ENCODE measurements around the gene GJB5.
A peak's percentile ranks its signal among the peaks of the same experiment; 100 is the strongest.
"Not testable (repeated sequence)": the region's sequence is repeated elsewhere in the genome, so short reads cannot be mapped to it uniquely, and the experiment has no call there.

The GJB5 gene

GRCh38 chr1:34754964-34755637, at the start of gene GJB5:
Gene GJB5, plus strand, starts transcription at chr1:34755047. Its CDS starts 2,284 bp downstream, at chr1:34757331.
- no peak for DNase-seq

DNA sequence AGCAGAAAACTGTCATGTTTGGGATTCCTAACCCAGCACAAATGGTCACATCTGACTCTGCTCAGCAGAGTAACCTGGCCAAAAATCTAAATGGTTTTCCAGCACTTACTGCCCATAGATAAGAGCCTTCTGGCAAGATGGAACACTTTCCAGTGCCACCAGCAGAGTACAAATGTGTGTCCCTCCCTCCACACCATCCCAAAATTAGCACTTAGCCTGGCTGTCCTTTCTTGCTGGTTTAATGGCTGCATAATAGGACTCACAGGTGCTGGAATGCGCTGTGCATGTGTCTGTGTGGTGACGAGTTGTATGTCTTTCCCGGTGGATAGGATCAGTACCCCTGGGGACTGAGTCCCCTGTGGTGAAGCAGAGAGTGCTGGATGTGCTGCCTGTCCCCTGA, 49.8 kb upstream of the GJB5 start:
- no peak for DNase-seq

- no peak for DNase-seq
Observed at GRCh38 chr1:34708106-34708505, 46.7 kb upstream of the GJB5 start.

DNA sequence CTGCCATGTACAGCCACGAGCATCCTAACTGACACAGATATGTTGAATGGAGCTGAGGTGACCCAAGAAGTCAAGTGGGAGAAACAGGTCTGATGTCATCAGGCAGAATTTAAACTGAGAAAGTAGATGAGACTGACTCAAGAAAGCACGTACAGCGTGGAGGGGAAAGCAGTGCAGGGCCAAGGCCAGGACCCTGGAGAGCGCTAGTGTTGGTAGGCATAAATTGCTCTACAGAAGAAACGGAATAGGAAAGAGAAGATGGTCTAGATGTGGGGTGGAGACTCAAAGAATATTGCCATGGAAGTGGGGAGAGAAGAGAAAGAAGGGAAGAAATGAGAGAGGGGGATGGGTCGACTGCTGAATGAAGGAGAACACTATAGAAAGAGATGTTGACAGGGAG, 45.3 kb upstream of the GJB5 start:
- no peak for DNase-seq

DNA sequence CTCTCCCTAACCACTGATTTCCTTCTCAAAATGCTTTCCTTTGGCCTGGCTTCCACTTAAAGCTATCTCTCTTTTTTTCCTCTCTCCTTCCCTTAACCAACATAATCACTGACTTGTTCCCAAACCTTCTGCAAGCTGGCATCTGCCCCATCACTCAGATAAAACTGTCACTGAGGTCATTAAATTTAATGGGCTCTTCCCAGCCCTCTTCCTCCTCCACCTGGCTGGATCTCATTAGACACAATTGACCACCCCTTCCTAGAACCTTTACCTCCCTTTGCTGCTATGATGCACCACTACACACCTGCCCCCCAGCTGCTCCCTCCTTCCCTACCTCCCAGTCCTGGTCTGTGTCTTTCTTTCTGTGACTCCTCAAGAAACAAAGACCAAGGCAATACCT, 44.0 kb upstream of the GJB5 start:
- no peak for DNase-seq

DNA sequence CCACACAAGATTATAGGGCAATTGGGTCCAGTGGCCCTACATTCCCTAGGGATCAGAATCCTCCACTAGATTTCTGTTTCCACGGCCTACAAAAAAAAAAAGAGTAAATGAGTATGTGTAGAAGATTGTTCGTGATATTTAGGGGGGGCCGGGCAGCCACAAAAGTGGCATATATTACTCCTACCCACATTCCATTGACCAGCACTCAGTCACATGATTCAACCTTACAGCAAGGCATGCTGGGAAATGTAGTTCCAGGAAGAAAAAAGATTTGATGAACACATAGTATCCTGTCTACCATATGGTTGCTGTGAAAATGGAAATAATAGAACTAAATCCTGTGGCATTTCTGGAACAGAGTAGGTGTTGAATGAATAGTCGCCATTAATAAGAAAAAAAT, 43.4 kb upstream of the GJB5 start:
- no peak for DNase-seq

- DNase-seq = no peak
Observed at GRCh38 chr1:34712007-34712688, 42.7 kb upstream of the GJB5 start.

DNA sequence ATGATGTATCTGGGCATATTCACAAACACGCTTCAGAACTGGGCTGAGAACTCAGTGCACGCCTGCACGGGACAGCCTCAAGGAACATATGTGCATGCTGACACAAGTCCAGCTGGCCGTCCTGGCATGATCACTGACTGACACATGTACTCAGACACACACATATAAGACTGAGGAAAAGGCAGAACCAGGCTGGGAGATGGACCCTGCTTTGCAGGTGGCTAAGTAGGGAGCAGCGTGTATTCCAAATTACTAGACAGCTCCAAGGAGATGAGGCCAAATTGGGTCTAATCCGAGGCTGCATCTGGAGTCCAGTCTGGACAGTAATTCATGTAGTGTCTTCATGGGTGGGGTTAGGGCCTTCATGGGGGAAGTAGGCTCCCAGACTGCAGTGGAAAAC, 41.4 kb upstream of the GJB5 start:
- no peak for DNase-seq

DNA sequence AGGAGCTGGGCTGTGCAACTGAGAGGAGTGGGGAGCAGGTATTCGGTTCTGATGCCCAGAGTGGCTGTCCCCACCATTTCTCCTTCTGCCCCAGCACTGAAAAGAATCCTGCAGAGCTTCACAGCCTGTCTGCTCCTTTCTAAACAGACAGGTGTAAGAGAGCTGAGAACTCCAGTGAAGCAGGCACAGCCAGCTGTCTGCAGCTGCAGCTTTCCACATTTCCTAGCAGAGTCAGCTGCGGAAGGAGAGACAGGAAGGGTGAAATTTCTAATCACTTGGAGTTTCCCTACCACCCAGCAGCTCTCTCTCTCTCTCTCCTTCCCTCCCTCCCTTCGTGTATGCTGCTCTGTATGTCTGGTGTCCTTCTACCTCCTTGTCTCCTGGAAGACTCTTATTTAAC, 40.5 kb upstream of the GJB5 start:
- DNase-seq = no peak

DNA sequence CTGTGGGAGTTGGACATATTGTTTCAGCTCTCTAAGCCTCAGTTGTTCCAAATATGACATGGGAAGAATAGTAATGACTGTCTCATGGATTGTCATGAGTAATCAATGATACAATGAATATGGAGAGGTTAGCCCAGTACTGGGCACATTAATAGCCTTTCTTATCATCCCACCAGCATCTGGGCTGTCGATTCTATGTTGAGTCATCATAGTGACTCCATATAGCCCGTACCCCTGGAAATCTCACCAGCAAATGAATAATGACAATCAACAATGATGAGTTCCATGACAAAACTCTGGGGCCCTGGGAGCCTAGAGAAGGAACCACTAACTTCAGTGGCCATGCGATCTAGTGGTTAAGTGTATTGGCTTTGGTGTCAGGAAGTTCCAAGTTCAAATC, 39.7 kb upstream of the GJB5 start:
- DNase-seq = no peak

DNA sequence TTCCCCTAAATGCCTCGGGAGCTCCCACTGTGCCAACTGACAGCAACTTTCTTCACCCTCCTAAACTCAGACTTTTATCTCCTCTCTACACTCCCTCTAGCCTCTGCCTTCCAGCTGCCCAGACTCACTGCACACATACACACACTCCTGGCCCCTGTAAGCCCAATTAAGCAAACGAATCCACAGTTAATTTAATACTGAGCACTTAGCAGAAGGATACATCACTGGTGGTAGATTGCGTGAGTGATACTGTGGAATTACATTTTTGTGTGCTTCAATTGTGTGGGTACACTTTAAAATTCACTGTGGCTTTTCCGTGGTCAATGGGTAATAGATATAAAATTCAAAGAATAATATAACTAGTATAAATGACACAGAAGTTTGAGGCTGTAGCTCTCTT, 33.6 kb upstream of the GJB5 start:
- no peak for DNase-seq

GRCh38 chr1:34721646-34722355, 33.0 kb upstream of the GJB5 start:
- DNase-seq = no peak

DNA sequence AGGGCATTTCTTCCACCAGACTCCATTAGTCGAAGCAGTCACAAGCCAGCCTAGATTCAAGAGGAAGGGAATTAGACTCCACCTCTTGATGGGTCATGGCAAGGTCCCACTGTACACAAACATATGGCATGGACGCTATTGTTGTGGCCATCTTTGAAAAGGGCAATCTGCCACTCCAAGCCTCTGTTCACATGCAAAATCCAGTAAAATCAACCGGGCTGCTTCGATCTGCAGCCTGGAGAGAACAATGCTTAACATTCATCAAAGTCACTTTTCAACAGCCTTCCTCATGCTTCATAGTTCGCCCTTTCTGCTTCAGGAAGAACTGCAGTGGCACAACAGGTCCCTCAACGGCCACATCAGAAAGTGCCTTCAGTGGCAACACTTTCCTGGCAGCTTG, 28.0 kb upstream of the GJB5 start:
- no peak for DNase-seq

- DNase-seq = no peak
Observed at GRCh38 chr1:34730485-34730884, 24.4 kb upstream of the GJB5 start.

DNA sequence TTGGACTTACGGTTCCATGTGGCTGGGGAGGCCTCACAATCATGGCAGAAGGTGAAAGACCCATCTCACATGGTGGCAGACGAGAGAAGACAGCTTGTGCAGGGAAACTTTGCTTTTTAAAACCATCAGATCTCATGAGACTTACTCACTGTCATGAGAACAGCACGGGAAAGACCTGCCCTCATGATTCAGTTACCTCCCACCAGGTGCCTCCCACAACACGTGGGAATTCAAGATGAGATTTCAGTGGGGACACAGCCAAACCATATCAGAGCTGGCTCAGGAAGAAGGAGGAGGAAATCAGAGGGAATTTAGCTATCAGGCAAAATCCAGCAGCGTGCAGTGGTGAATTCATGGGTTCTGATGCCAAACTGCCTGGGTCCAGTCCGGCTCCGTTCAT, 22.0 kb upstream of the GJB5 start:
- DNase-seq = not testable (repeated sequence)

- DNase-seq = no peak
Observed at GRCh38 chr1:34736692-34737091, 18.2 kb upstream of the GJB5 start.

DNA sequence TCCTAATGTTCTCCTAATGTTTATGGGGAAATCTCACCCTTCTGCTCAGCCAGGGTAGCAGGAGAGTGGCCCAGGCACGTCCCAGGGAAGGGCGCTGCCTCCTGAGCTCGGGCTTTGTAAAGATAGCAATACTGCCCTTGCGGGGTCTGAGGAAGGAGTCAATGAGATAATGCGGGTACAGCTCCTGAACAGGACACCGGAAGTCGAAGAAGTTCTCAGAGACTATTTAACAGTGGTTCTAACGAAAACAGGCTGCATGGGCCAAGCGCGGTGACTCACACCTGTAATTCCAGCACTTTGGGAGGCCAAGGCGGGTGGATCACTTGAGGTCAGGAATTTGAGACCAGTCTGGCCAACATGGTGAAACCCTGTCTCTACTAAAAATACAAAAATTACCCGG, 17.6 kb upstream of the GJB5 start:
- not testable (repeated sequence) for DNase-seq

- no peak for DNase-seq
Observed at GRCh38 chr1:34739613-34740012, 15.2 kb upstream of the GJB5 start.

DNA sequence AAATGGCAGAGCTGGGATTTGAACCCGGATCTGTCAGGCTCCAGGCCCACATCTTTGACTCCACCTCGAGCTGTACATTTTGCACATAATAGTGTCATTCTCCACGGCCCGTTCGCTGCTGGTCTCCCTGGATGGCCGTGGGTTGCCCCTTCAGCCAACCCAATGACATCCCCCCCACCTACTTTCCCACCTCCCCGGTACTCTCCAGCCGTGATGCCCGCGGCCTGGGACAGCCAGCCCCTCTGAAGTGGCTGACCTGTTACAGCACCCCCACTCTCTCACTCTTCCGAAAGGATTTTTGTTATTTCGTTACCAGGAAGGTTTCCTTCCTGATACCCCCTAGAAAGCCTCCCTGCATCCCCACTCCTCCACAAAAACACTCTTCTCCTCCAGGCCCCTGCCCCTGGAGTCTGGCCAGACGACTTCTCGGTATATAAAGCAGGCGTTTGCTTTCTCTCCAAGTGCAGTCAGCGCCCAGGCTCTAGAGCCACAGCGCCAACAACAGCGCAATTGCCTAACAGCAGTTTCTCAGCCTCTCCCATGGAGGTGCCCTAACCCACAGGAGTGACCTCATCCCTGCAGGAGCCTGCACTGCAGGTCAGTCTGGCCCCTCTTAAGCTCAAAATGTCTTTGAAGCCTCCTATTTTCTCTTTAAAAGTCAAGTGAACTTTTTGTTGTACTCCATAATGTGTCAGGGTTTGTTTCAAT, 14.5 kb upstream of the GJB5 start:
- DNase-seq = no peak

GRCh38 chr1:34742667-34743270, 12.1 kb upstream of the GJB5 start:
- peak; percentile 87 for DNase-seq

DNA sequence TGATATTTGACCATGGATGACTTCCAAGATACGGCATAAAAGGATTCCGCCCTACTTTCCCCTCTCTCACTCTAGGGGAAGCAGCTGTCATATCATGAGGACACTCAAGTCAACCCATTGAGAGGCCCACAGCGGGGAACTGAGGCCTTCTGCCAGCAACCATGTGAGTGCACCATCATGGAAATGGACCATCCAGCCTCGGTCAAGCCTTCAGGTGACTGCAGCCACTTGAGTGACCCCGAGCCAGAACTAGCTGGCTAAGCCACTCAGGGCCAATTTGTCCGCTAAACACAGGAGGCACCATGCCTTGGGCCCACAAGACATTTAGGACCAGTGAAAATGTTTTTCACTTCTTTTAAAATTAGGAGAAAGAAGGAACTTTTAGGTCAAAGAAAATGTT, 11.1 kb upstream of the GJB5 start:
- DNase-seq = no peak

DNA sequence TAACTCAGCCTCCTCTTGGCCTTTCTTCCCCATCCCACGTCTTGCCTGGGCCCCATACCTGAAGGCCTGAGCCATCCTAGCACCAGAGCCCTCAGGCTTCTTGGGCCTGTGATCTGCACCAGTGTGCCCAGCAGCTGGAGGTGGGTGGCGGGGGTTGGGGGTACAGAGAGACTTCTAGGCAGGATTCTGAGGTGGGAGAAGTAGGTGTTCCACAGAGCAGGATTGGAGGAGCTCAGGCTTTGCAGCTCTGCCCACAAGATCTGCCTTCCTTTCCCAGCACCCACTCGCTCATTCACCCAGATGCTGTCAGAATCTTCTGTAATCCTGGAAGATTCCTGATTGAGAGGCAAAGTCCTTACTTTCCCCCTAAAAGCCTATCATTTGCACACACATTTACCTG, 10.0 kb upstream of the GJB5 start:
- DNase-seq = no peak

DNA sequence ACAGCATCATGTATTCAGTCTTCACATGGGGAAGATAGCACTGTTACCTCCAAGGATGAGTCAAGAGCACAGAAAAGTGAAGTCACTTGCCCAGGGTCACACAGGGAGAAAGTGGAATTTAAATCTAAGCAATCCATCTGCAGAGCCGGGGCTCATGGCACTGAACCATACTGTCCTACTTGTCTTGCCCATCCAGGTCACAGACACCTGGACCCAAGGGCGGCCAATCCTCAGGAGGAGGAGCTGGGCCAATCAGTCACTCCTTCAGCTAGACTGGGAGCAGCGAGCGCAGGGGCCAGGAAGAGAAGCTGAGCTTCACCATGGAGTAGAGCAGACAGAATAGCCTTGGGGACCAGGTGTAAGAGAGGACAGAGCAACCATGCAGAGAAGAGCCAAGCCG, 9.2 kb upstream of the GJB5 start:
- DNase-seq = no peak

Measured in activated CD4-positive, CD25-positive, alpha-beta regulatory T cell treated with anti-CD3 and anti-CD28 coated beads, Interleukin-2, amount 50 U/mL, for 72 hours (primary cell).